ENCODE measurements around the gene MRPL46. TPM values are rescaled to one million over a fixed set of nuclear protein-coding genes. Genes with fewer than 3 reads are reported as not detected.

The MRPL46 gene
- total and polyA plus RNA-seq, 2 donors (not counting 3 experiments of a cell fraction or from before 2014, with no cell fraction given), result 24.5 to 30.9 TPM

DNA sequence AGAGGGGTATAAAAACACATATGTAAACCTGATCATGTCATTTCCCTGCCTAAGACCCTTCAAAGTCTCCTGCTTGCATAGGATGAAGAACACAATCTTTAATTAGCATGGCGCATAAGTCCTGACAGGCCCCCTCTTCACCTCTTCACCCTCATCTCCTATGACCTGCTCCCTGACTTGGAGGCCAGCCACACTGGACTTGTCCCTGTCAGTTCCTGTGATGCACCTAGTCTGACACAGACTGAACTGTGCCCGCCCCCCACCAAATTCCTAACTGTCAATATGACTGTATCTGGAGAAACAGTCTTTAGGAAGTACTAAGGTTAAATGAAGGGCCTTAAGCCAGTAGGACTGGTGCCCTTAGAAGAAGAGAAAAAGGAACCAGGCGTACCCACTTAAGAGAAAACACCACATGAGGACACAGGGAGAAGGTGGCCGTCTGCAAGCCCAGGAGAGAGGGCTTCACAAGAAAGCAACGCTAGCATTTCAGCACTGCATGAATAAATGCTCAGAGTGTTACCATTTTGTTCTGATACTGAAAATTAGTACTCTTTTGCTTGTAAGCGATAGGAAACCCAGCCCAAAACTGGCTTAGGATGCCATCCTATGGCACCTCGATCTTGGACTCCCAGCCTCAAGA is 34.0 kb downstream of the MRPL46 start:
- CTCF ChIA-PET, result no interaction called here
- Histone ChIP-seq H3K27me3 (ENCODE audit: control insufficient read depth in 2 of 2, insufficient read depth in 2 of 2, low read length in 2 of 2) (no peaks in the 10 kb centered on the region), H2AFZ (ENCODE audit: low read depth, low read length) (no peak overlapping the region), H3K9me1 (replicated peaks; ENCODE audit: control insufficient read depth, extremely low read depth, insufficient read depth, low read length) (no peaks in the 10 kb centered on the region), H4K20me1 (replicated peaks; ENCODE audit: control insufficient read depth, extremely low read depth, insufficient read depth, low read length) (no peaks in the 10 kb centered on the region), H3K4me3 (replicated peaks in 1 of 3; ENCODE audit: insufficient read depth in 1 of 3, low read depth in 1 of 3, low read length in 3 of 3) (no peak overlapping the region), H3K27ac (ENCODE audit: insufficient read depth, low read depth, low read length) (no peak overlapping the region), H3K36me3 (ENCODE audit: control insufficient read depth in 2 of 2, extremely low read depth in 1 of 2, insufficient read depth in 2 of 2, low read length in 2 of 2) (no peaks in the 10 kb centered on the region), H3K4me2 (ENCODE audit: insufficient read depth, low read length) (no peak overlapping the region), H3K4me1 (ENCODE audit: control insufficient read depth, extremely low read depth, insufficient read depth, low read length) (no peaks in the 10 kb centered on the region), H3K79me2 (ENCODE audit: control insufficient read depth, insufficient read depth, low read length) (no peaks in the 10 kb centered on the region), H3K9me3 (replicated peaks; ENCODE audit: control insufficient read depth, insufficient read depth, low read length) (no peaks in the 10 kb centered on the region), H3K9ac (replicated peaks; ENCODE audit: extremely low read depth, insufficient read depth, low read length) (no peak overlapping the region)
- DNase-seq (ENCODE audit: low read depth, low spot score) (no peak), FAIRE-seq (no peak)
- POLR2A ChIA-PET, result no interaction called here
- TF ChIP-seq POLR2AphosphoS5 (IDR thresholded peaks at IDR 0.05; ENCODE audit: insufficient read depth, low read depth, low read length) (no peak), EZH2 (IDR thresholded peaks at IDR 0.05; ENCODE audit: borderline replicate concordance, low read depth, low read length, severe bottlenecking) (no peak), MYC (IDR thresholded peaks at IDR 0.05; ENCODE audit: low read depth, low read length) (no peak), POLR2A (IDR thresholded peaks at IDR 0.05; ENCODE audit: low read depth, low read length) (no peak), FOS (IDR thresholded peaks at IDR 0.05; ENCODE audit: borderline replicate concordance, insufficient read depth, low read length) (no peak), GATA2 (IDR thresholded peaks at IDR 0.05; ENCODE audit: insufficient read depth, insufficient read length, low read depth, low read length) (no peak), JUN (IDR thresholded peaks at IDR 0.05; ENCODE audit: borderline replicate concordance, insufficient read depth, insufficient read length, low read depth) (no peak)
- TF ChIP-seq, protein P1, sequence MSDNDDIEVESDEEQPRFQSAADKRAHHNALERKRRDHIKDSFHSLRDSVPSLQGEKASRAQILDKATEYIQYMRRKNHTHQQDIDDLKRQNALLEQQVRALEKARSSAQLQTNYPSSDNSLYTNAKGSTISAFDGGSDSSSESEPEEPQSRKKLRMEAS (IDR thresholded peaks at IDR 0.05; ENCODE audit: insufficient read depth, insufficient read length), result no peak
- TF ChIP-seq, protein P2, sequence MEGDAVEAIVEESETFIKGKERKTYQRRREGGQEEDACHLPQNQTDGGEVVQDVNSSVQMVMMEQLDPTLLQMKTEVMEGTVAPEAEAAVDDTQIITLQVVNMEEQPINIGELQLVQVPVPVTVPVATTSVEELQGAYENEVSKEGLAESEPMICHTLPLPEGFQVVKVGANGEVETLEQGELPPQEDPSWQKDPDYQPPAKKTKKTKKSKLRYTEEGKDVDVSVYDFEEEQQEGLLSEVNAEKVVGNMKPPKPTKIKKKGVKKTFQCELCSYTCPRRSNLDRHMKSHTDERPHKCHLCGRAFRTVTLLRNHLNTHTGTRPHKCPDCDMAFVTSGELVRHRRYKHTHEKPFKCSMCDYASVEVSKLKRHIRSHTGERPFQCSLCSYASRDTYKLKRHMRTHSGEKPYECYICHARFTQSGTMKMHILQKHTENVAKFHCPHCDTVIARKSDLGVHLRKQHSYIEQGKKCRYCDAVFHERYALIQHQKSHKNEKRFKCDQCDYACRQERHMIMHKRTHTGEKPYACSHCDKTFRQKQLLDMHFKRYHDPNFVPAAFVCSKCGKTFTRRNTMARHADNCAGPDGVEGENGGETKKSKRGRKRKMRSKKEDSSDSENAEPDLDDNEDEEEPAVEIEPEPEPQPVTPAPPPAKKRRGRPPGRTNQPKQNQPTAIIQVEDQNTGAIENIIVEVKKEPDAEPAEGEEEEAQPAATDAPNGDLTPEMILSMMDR (IDR thresholded peaks at IDR 0.05; ENCODE audit: extremely low read depth in 1 of 2, insufficient read depth in 1 of 2, low read depth in 1 of 2, low read length in 2 of 2), result no peak
- dilution Hi-C loops (cut with MboI; ENCODE audit: extremely low pct_ligation_motif_present, low sequenced_read_pairs) (no loop called here), intact Hi-C loops (cut with micrococcal nuclease) (no loop called here)
- BruUV-seq (replicated peaks), result no TSS peak

Data from endothelial cell of umbilical vein (primary cell).